ENCODE data around the gene DHRS9. TPM values are rescaled to one million over a fixed set of nuclear protein-coding genes. Genes with fewer than 3 reads are reported as not detected.
A peak's percentile ranks its signal among the peaks of the same experiment; 100 is the strongest.

DHRS9 gene
- polyA plus RNA-seq, 2 of the 4 experiments (the other 2 are of a cell fraction), result 0.19 to 0.25 TPM

- TF ChIP-seq NPAS2 (CRISPR knock-in tag; IDR thresholded peaks at IDR 0.05; ENCODE audit: borderline replicate concordance) (no peak), PHF8 (IDR thresholded peaks at IDR 0.05; ENCODE audit: borderline replicate concordance, low read depth) (no peak)
Observed at GRCh38 chr2:169042856-169043255, 26.5 kb upstream of the DHRS9 start (continued).

GRCh38 chr2:169046440-169047151 lies 22.8 kb upstream of the DHRS9 start:
- H3K4me2 ChIP-seq, result no peak overlapping the region
- peaks cover 10% of the 10 kb centered on the region; the same call in 2 of the 3 replicates for H3K4me1 ChIP-seq
- ATAC-seq (no peak), FAIRE-seq (no peak), DNase-seq (ENCODE audit: low read depth in 1 of 2, low spot score in 1 of 2) (peak in 1 of 2 experiments; percentile 11)
- H3K4me3 ChIP-seq, result no peak overlapping the region
- 37% methylated on average over 4 of the region's 4 CpGs for WGBS (ENCODE audit: missing lambda C conversion rate)
- ChIA-PET CTCF (no interaction called here), POLR2A (no interaction called here)
- TF ChIP-seq USF2 (IDR thresholded peaks at IDR 0.05) (peak; percentile 49; the same call in 1 of the 2 replicates), SMC3 (IDR thresholded peaks at IDR 0.05) (no peak), MAX (IDR thresholded peaks at IDR 0.05) (no peak)
- H3K27ac ChIP-seq, result no peak overlapping the region
- H3K9me3 ChIP-seq, result peaks cover 12% of the 10 kb centered on the region; the same call in 1 of the 3 replicates

- no peak for ATAC-seq
- TF ChIP-seq HOXB5 (CRISPR knock-in tag; IDR thresholded peaks at IDR 0.05) (no peak), EHF (CRISPR knock-in tag; IDR thresholded peaks at IDR 0.05) (no peak), POLR2A (IDR thresholded peaks at IDR 0.05; ENCODE audit: low read length) (no peak), MAZ (IDR thresholded peaks at IDR 0.05; ENCODE audit: borderline replicate concordance, low read depth, low read length) (no peak), HEYL (CRISPR knock-in tag; IDR thresholded peaks at IDR 0.05) (no peak), MAX (IDR thresholded peaks at IDR 0.05) (no peak), HOXA7 (CRISPR knock-in tag; IDR thresholded peaks at IDR 0.05) (no peak), USF2 (IDR thresholded peaks at IDR 0.05) (no peak), ESRRA (IDR thresholded peaks at IDR 0.05; ENCODE audit: borderline replicate concordance, low read length) (no peak), RAD21 (conservative IDR thresholded peaks at IDR 0.05 in 1 of 2, IDR thresholded peaks at IDR 0.05 in 1 of 2) (no peak), NPAS2 (CRISPR knock-in tag; IDR thresholded peaks at IDR 0.05; ENCODE audit: borderline replicate concordance) (no peak), ATOH8 (CRISPR knock-in tag; IDR thresholded peaks at IDR 0.05; ENCODE audit: low read depth) (no peak), PBX3 (IDR thresholded peaks at IDR 0.05) (no peak), CBX2 (IDR thresholded peaks at IDR 0.05; ENCODE audit: borderline replicate concordance, low read depth) (no peak), E2F6 (IDR thresholded peaks at IDR 0.05; ENCODE audit: borderline replicate concordance, low read depth) (no peak)
- WGBS (ENCODE audit: missing lambda C conversion rate), result 60% methylated on average over 2 of the region's 2 CpGs
- FAIRE-seq, result no peak
- no peak for DNase-seq (ENCODE audit: low read depth in 1 of 2, low spot score in 1 of 2)
- Histone ChIP-seq H3K4me2 (no peak overlapping the region), H3K4me1 (peaks cover 10% of the 10 kb centered on the region; the same call in 2 of the 3 replicates), H3K4me3 (no peak overlapping the region), H3K27ac (no peak overlapping the region), H3K9me3 (peaks cover 8% of the 10 kb centered on the region; the same call in 1 of the 3 replicates)
- CTCF ChIA-PET, result interaction anchor here (1.1 to 1.2 kb wide), 2 partner anchors 16 to 85 kb away, joined by 3 to 4 read pairs; no protein-coding TSS in a partner anchor
- POLR2A ChIA-PET, result no interaction called here
Observed at GRCh38 chr2:169047256-169048250, 21.8 kb upstream of the DHRS9 start.
